ENCODE results near the gene TTC19. TPM values are rescaled to one million over a fixed set of nuclear protein-coding genes. Genes with fewer than 3 reads are reported as not detected.
A peak's percentile ranks its signal among the peaks of the same experiment; 100 is the strongest.
"Not testable (repeated sequence)": the region's sequence is repeated elsewhere in the genome, so short reads cannot be mapped to it uniquely, and the experiment has no call there.

Gene TTC19
- total RNA-seq, 1 donor from 2014 or later = 78.8 TPM

DNA sequence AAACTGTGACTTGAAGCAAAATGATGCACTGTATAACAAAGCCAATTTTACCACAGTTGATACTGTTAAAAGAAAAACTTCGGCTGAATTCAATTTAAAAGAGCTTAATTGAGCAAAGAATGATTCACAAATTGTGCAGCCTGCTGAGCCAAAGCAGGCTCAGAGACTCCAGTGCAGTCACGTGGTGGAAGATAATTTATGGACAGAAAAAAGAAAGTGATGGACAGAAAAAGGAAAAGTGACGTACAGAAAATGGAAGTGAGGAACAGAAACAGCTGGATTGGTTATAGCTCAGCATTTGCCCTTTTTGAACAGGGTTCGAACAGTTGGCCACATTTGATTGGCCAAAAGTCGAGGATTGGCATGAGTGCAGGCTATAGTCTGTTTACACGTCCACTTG lies 25.8 kb upstream of the TTC19 start:
- no peak for DNase-seq

DNA sequence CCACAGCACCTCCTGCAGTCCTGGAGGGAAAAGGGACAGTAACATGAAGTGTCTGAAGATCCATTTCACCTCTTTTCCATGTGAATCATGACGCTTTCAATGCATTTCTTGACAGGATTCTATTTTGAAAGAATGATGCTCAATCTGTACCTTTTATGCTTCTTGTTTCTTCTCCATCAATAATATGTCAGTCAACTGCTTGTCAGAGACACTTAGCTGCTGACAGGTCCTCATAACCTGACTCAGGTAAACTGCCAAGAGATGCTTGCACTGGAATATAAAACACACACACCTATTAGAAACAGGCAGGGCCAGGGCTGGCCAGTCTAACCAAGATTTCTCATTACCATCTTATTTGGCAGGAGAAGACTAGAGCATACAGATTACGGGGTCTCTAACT lies 21.7 kb upstream of the TTC19 start:
- no peak for DNase-seq

DNA sequence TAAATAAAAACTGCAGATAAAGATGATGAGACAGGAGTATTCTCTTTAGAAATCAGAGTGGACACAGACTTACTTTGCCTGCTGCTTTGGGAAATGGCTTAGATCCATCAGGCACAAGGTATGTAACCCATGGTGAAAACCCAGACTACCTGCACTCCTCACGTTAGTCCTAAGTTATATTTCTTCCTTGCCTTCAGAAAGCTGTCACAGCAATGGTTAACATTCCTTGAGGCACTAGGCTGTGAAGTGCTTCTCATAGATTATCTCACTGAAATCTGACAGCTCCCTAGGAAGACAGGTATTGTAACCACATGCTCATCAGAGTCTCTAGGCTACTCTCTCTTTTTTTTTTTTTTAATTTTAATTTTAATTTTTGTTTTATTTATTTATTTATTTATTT lies 21.0 kb upstream of the TTC19 start:
- no peak for DNase-seq

DNA sequence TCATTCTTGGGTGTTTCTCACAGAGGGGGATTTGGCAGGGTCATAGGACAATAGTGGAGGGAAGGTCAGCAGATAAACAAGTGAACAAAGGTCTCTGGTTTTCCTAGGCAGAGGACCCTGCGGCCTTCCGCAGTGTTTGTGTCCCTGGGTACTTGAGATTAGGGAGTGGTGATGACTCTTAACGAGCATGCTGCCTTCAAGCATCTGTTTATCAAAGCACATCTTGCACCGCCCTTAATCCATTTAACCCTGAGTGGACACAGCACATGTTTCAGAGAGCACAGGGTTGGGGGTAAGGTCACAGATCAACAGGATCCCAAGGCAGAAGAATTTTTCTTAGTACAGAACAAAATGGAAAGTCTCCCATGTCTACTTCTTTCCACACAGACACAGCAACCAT lies 20.6 kb upstream of the TTC19 start:
- not testable (repeated sequence) for DNase-seq

DNA sequence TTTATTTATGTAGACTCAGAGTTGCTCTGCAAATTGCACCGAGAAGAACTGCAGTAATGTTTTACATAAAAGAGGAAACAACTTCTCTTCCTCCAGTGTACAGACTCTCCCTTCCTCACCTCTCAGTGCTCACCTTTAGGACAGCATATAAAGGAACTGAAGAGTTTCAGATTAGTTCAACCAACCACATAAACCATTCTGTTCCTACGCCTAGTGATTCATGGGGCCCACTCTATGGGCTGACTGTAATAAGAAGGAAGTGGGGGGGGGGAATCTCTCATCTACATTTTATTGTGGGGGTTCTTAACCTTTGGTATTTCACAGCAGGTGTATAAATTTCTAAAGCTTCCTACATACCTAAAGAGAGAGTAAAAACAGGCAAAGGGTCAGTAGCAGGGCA lies 18.4 kb upstream of the TTC19 start:
- DNase-seq = no peak

DNA sequence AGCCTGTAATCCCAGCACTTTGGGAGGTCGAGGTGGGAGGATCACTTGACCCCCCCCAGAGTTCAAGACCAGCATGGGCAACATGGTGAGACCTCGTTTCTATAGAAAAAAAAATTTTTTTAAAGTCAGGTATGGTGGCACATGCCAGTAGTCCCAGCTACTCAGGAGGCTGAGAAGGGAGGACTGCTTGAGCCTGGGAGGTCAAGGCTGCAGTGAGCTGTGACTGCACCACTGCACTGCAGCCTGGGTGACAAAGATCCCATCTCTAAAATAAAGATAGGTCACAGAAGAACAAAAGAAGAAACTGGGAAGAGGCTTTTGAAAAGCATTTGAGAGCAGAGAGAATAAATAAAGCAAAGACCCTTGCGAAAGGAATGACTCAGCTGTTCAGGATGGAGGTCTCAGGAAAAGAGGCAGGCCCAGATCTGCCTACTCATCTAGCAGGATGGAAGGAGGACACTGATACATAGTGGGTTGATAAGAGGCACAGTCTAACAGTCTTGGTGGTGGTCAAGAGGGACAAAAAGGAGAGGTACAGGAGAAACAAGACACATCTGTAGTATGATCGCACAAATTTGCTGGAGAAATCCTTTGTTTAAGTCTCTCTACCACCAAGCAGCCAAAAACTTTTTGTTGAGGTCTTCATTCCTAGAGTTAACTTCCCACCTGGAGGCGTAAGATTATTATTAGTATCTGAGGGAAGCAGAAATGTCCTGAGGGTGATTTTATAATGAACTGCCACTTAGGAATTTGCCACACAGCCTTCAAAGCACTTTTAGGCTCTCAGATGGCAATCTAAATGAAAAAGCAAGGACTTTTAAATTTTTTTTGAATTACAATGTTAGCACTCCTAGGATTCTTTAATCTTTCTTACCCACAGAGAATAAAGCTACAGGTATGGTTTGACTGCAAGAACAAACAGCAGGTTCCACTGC lies 17.7 kb upstream of the TTC19 start:
- DNase-seq = no peak

DNA sequence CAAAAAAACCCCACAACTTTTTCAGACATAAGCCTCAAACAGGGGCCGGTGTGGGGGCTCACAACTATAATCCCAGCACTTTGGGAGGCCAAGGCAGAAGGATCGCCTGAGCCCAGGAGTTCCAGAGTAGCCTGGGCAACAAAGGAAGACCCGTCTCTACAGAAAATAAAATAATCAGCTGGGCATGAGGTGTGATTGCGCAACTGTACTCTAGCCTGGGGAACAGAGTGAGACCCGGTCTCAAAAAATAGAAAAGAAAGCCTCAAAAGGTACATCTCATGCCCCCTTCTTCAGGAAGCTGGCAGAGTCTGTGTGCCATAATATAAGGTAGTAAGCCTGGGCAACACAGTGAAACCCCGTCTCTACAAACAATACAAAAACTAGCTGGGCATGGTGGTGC lies 3.3 kb upstream of the TTC19 start:
- DNase-seq = no peak

DNA sequence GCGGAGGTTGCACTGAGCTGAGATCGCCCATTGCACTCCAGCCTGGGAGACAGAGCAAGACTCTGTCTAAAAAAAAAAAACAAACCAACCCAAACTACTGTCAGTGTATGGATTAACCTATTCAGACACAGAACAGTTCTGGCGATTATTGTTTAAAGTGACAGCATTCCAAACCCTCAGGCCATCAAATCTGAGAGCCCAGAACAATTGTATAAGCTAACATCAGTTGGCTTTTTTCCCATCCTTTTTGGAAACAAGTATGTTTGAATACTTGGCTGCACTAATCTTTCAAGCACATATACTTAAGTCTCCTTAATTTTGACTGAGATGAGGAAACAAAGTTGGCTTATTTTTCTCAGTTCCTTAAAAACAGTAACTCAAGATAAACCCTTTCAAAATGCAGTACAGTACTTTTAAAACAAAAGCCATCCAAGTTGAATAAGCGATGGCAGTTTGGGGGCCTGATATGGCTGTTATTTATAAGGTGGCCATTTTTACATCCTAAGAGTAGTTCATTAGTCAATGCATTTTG lies 1.5 kb upstream of the TTC19 start:
- DNase-seq = no peak

DNA sequence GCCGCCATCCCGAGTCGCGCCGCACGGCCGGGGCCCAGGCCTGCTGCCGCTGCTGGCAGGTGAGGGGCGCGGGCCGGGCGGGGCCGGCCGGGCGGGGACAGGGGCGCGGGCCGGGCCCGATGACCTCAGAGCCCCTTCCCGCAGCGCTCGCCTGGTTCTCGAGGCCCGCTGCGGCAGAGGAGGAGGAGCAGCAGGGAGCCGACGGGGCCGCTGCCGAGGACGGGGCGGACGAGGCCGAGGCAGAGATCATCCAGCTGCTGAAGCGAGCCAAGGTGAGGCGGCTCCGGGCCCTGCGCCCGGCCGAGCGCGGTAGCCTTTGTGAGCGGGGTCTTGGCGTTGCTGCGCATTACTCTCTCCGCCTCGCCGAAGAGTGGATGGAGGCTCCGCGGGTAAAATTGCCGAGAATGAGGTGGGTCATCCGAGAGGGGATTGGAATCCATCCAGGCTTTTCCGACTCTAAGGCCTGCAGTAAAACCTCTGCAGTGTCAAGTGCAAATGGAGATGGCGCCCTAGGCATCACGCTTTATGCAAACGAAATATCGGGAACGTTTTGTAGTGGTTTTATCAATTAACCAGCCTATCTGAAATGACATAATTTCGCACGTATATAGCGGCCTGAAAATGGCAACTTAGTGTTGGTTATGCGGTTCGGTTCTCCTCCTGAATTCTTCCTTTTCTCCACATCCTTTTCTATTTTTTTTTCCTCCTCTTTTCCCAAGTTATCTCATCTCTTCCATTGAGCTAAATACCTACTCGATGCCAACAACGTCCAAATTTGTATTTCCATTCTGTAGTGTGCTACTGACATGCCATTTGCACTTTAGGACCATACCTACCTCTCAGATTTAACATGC lies 577 bp downstream of the TTC19 start:
- DNase-seq = peak; percentile 45

DNA sequence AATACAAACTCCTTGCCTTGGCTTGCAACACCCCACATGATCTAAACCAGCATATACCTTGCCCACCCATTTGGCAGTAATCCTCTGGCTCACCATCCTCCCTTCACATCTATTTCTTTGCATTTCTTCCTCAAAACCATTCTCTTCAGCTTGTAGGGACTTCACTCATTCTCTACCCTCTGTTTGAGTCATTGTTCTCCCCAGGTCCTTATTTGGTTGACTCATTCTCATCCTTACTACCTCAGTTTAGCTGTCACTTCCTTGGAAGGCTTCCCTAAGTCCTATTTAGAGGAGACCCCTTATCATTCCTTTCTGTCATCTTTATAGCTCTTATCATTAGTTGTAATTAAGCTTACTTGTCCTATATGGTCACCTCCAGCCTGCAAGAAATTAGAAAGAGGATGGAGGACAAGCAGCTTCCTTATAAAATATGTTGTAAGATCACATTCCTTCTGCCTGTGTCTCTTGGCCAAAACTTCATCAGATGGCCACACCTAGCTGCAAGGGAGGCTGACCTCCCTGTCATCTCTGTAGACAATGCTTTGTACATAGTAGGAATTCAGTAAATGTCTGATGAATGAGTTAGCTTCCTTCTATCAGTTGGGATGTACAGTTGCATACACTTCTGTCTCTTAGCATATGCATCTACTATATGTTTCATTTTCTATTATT lies 1.7 kb downstream of the TTC19 start:
- no peak for DNase-seq

DNA sequence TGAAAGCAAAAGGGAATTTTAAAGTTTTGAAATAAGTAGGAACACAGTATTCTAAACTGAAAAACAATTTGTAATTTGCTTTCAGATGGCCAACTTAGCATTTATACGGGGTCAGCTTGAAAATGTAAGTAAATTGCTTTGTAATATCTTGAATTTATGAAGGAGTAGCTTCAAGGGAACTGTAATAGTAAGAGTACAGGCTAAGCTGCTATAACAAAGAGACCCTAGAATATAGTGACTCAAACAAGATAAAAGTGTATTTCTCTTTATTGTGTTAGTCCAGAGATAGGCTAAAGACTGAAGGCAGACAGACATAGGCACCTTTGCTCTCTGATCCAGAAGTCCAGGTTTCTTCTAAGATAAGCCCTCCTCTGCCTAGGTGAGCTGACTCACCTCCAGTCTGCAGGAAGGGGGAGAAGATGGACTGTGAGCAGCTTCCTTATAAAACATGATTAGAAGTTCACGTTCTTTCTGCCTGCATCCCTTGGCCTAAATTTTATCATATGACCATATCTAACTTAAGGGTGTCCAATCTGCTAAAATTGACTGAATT lies 3.2 kb downstream of the TTC19 start:
- no peak for DNase-seq

DNA sequence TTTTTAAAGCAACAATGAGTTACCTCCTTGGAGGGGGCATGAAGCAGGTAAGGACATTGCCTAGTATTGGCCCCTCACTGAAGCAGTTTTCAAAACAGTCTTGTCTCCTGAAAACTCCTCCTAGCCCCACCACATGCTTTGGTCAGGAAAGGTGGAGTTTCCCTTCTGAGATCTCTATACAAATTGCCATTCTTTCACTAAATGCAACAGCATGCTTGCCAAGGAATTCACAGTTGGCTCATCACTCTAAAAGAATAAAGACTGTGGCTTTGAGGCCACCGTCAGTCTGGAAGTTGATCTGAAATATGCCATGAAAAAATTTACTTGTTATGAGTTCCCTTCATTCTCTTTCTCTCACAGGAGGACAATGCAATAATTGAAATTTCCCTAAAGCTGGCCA lies 4.2 kb downstream of the TTC19 start:
- peak; percentile 66 for DNase-seq

DNA sequence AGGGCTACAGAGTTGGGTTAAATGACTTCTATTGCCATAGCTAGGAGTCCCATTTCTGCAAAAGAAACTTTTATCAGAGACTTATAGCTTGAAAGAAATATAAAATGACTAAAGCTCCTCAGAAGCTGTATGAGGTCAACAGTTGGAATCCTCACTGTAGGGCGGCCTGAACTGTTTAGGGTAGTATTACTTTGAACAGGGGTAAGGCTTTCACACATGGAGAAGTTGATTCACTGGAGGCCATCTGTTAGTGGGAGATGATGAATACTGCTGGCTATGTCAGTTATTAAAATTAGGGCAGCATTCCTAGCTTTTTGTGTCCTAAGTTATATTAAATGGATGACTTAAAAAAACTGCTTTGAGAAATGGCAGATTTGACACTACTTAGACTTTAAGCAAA lies 6.0 kb downstream of the TTC19 start:
- no peak for DNase-seq

DNA sequence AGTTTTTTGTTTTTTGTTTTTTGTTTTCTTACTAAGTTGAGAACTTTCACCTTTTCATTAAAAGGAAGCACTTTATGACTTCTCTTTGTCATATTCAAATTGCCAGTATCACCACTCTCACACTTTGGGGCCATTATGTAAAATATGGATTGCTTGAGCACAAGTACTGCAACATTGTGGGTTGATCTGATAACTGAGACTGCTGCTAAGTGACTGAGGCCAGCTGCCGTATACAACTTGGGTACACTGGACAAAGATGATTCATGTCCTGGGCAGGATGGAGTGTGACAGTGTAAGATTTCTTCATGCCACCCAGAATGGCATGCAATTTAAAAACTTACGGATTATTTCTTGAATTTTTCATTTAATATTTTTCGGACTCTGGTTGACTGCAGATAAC lies 7.8 kb downstream of the TTC19 start:
- no peak for DNase-seq

DNA sequence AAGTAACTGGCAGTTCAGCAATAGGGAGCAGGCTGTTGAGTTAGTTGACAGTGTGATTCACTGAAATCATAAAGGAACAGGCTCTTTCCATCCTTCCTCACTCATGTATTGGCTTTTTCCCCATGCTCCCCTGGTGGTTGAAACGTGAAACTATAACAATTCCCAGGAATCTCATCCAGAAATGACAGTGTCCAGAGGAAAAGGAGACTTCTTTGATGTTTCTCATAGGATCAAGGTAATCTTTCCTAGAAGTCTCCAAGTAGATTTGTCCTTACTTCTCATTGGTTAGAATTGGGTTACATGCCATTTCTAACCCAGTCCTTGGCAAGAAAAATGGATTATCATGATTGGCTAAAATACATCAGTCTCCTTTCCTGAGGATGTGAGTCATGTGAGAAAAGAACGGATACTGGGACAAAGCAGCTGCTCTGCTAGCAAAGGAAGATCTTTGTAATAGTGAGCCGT lies 14.4 kb downstream of the TTC19 start:
- peak; percentile 95 for DNase-seq

DNA sequence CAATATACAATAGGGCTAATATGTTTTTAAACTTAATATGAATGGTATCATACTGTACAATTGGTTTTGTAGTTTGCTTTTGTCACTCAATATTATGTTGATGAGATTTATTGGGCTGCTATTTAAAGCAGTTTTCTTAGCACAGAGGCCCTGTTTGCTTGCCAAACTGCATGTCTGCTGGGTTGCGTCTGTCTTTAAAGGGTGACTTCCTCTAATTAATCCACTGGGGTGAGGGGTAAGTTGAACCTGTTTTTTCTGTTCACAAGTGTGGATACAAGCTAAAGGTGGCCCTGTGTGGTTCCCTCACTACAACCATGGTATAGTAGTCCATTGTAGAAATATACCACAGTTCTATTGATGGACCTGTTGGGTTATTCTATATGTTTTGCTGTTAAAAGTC lies 19.7 kb downstream of the TTC19 start:
- DNase-seq = no peak

DNA sequence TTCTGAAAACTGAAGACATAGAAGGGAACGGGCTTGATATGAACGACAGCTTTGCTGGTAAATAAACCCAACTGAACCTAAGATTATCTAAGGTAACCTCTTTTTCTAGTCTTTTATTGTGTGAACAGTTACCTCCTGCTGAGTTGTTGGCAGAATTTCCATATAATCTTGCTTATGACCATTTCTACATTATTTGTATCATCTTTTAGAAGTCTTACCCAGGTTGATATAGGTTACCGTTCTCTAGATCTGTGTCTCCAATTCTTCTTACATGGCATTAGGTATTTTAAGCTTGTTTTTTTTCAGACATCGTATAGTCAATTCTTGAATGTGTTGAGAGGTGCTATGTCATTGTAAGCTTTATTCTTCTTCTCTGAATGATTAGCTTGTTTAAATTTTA lies 24.3 kb downstream of the TTC19 start:
- DNase-seq = no peak

DNA sequence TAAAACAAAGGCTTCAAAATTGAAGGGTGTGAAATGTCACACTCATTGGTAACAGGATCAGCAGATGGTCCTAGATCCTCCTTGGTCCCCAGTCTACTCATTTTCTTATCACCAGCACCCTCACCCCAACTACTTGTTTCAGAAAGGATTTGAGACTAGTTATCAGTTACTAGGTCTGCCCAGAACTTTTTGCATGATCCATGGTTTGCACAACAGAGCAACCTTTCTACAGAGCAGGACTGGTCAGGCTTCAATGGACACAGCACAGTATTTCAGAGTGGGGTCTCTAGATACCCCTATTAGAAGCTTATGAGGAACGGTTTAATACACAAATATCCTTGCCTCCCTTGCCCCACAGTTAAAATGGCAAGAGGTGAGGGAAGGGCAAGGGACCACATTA lies 25.6 kb downstream of the TTC19 start:
- no peak for DNase-seq

DNA sequence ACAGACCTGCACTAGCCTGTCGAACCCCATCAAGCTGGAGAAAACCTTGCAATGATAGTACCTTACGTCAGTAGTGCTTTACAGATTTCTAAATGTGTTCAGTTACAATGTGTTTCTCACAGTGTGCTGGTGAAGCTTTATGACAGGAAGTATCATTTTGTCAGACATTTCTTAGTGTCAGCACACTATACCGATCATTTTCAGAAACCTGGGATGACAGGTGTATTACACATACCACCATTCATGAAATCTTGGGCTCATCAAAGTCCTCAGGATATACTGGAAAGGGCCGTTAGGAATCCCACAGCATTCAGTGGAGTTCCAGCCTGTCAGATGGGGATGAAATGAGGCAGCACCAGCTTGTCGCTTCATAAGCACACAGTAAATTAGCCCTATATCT lies 27.3 kb downstream of the TTC19 start:
- DNase-seq = no peak

DNA sequence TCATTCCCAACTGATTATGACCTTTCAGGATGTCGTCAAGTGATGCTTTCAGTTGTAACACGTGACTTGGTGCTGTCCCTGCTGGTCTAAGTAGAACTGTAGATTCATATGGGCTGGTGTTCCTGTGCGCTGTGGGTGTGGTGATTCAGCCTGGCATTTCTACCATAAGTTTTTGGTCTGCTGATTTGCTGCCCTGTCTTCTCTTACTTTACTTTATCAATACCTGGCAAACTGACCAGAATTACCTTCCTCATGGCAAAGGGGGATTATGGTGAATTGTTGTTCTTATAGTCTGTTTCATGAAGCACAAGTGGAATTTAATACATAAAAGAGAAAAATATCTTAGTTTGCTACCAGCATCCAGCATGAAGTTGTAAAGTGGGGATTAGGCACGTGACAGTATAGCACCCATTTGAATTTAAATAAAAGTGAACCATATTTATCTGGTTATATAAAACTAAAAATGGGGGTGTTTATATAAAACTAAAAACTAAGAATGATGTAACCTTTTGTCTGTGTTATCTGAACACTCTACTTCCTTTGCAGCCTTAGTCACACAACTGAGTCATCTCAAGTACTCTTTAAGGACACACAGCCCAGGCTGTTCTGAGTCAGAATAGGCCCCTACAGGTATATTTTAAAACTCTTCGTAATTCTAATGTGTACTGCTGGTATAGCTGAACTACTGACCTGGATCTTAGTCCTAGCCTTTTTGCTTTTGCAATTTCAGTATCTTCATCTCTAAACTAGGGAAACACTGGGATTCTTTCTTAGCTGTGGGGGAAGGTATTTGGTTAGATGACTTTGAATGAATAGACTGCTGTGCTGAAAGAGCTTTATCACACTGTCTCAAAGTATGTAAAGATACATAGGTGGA lies 28.3 kb downstream of the TTC19 start:
- DNase-seq = peak; percentile 93

DNA sequence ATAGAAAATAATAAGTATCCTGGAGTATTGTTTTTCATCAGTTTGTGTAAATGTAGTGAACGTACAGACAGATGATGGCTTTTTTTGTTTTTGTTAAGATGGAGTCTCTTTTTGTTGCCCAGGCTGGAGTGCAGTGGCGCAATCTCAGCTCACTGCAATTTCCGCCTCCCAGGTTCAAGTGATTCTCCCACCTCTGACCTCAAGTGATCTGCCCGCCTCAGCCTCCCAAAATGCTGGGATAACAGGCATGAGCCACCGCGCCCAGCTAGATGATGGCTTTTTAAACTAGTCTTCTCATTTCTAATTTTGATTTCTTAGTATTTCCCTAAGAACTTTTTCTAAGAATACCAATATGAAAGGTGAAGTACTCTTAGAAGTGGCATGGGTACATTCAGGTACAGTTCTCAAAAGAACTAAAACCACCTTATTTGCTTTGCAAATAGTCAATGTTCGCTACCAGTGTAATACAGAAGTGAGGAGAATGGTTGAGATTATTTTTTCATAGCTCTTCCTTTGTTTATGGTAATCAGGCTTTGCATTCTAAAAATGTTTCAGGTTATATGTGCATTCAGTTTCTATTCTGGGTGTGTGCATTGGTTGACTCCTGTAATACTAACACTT lies 34.2 kb downstream of the TTC19 start:
- no peak for DNase-seq
